Fibroblast of lung (primary cell): ENCODE data around the gene APOA1.

Experiments
- EZH2 ChIP-seq: IDR thresholded peaks from 2 replicates; pipeline ENCODE4 v1.5.1; 2012; ENCODE audit warnings: low read length, control low read depth, mild to moderate bottlenecking; ENCODE audit errors: missing control alignments
- TF ChIP-seq, protein P1 (sequence below), 2 donors: IDR thresholded peaks in 1 of 2; conservative IDR thresholded peaks in 1 of 2; 1 replicate in 1 of 2; 2 replicates in 1 of 2; pipeline ENCODE4 v1.5.1; 2011 to 2012; ENCODE audit warnings: low read length in 2 of 2, control low read depth in 1 of 2, inconsistent platforms in 1 of 2, low read depth in 1 of 2, mild to moderate bottlenecking in 1 of 2

DNA sequence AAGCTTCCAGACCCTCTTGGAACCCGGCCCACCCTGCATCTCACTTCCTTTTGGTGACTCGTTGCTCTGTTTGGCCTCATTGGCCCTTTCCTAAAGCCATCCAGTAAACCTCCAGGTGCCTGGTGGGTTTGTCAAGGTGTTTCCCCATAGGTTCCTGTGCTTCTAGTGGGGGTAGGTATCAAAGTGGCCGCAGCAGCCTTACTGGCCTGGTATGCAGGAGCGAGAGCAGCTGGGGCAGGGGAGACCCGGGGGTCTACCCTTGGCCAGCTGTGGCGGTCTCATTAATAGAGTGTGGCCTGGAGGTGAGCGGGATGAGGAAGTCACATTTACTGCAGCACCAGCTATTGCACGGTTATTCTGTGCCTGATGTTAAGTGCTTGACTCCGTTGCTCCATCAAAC lies 18.4 kb downstream of the APOA1 start:
- TF ChIP-seq, protein P1, sequence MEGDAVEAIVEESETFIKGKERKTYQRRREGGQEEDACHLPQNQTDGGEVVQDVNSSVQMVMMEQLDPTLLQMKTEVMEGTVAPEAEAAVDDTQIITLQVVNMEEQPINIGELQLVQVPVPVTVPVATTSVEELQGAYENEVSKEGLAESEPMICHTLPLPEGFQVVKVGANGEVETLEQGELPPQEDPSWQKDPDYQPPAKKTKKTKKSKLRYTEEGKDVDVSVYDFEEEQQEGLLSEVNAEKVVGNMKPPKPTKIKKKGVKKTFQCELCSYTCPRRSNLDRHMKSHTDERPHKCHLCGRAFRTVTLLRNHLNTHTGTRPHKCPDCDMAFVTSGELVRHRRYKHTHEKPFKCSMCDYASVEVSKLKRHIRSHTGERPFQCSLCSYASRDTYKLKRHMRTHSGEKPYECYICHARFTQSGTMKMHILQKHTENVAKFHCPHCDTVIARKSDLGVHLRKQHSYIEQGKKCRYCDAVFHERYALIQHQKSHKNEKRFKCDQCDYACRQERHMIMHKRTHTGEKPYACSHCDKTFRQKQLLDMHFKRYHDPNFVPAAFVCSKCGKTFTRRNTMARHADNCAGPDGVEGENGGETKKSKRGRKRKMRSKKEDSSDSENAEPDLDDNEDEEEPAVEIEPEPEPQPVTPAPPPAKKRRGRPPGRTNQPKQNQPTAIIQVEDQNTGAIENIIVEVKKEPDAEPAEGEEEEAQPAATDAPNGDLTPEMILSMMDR (conservative IDR thresholded peaks at IDR 0.05 in 1 of 2, IDR thresholded peaks at IDR 0.05 in 1 of 2; ENCODE audit: low read depth in 1 of 2, low read length in 2 of 2), result no peak
- no peak for TF ChIP-seq EZH2
